ENCODE results near the gene SHF. TPM values are rescaled to one million over a fixed set of nuclear protein-coding genes. Genes with fewer than 3 reads are reported as not detected.

Gene SHF
- total and polyA plus RNA-seq, 2 of the 8 experiments (the other 6 are each of a cell fraction or from before 2014, with no cell fraction given): 13.1 to 26.7 TPM

DNA sequence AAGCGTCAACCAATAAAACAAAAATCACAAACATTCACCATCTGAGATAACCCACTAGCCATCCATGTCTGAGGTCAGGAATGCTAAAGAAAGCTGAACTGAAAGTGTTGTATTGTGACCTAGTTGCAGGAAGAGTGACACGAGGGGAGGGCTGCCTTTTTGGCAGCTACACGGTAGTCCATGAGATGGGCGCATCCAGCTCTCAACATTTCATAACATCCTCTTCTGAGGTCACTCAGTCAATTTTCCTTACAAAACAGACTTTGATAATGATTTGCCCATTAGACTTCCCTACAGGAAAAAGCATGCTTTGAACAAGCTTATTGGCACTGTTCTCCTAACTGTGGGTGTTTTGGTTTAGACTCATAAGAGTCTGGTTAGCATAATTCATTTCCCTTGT lies 15.4 kb upstream of the SHF start:
- Histone ChIP-seq H3K23ac (ENCODE audit: insufficient read length) (no peak overlapping the region), H2BK120ac (replicated peaks; ENCODE audit: low read depth, low read length) (no peak overlapping the region), H3K27me3 (replicated peaks in 1 of 4; ENCODE audit: control insufficient read depth in 3 of 4, extremely low read depth in 1 of 4, insufficient read depth in 3 of 4, low read length in 3 of 4) (no peaks in the 10 kb centered on the region), H3K18ac (ENCODE audit: extremely low read depth, low read length) (no peak overlapping the region), H3K9me3 (ENCODE audit: insufficient read depth in 2 of 2, low read depth in 1 of 2, low read length in 1 of 2) (no peaks in the 10 kb centered on the region), H3K79me2 (ENCODE audit: control insufficient read depth in 1 of 2, insufficient read depth in 2 of 2, low read length in 2 of 2) (no peaks in the 10 kb centered on the region), H2BK12ac (ENCODE audit: low read depth, low read length) (no peak overlapping the region), H4K91ac (replicated peaks; ENCODE audit: insufficient read length, low read length) (no peak overlapping the region), H4K20me1 (replicated peaks in 1 of 2; ENCODE audit: control insufficient read depth in 1 of 2, insufficient read depth in 2 of 2, low read length in 2 of 2) (no peaks in the 10 kb centered on the region), H3K4me1 (replicated peaks in 1 of 4; ENCODE audit: control insufficient read depth in 3 of 4, insufficient read depth in 4 of 4, low read length in 3 of 4) (no peaks in the 10 kb centered on the region), H2BK5ac (ENCODE audit: low read depth, low read length) (no peak overlapping the region), H3K23me2 (ENCODE audit: low read depth, low read length) (peaks cover 14% of the 10 kb centered on the region), H4K5ac (ENCODE audit: insufficient read length, low read depth, low read length) (no peak overlapping the region), H3K4ac (replicated peaks; ENCODE audit: insufficient read length, low read depth, low read length) (no peak overlapping the region), H2AK5ac (ENCODE audit: low read depth, low read length) (no peak overlapping the region), H2AFZ (ENCODE audit: low read length) (no peak overlapping the region), H3K4me3 (ENCODE audit: extremely low read depth in 1 of 4, insufficient read depth in 2 of 4, low read depth in 3 of 4, low read length in 4 of 4) (no peak overlapping the region), H3K14ac (ENCODE audit: insufficient read length) (no peak overlapping the region), H3K4me2 (ENCODE audit: insufficient read depth in 1 of 2, low read depth in 2 of 2, low read length in 2 of 2) (no peak overlapping the region), H3K9ac (replicated peaks in 1 of 4; ENCODE audit: extremely low read depth in 1 of 4, low read depth in 3 of 4, low read length in 3 of 4) (no peak overlapping the region), H4K8ac (ENCODE audit: extremely low read depth, insufficient read depth, low read length) (no peak overlapping the region), H3K27ac (ENCODE audit: low read depth, low read length) (no peak overlapping the region), H3K36me3 (ENCODE audit: control insufficient read depth in 2 of 4, insufficient read depth in 4 of 4, low read length in 3 of 4) (no peaks in the 10 kb centered on the region), H2BK15ac (ENCODE audit: low read length) (no peak overlapping the region), H3K79me1 (ENCODE audit: low read depth, low read length) (no peaks in the 10 kb centered on the region), H2BK20ac (ENCODE audit: low read length) (no peak overlapping the region), H3K56ac (replicated peaks; ENCODE audit: insufficient read length, low read depth, low read length) (no peak overlapping the region)
- no peak for DNase-seq (ENCODE audit: low read depth in 1 of 2, low spot score in 2 of 2)
- 87% methylated on average over 4 of the region's 4 CpGs; no CpG with 5 or more reads in 1 of the 2 experiments for WGBS, 2 experiments (ENCODE audit: extremely low coverage in 1 of 2, insufficient coverage in 1 of 2, insufficient read length in 1 of 2, insufficient replicate concordance in 2 of 2, low coverage in 1 of 2, low lambda C conversion rate in 2 of 2, missing lambda C conversion rate in 1 of 2)
- CTCF ChIA-PET (ENCODE audit: partially characterized antibody): interaction anchor here (0.7 to 39.2 kb wide), 14 partner anchors 15 to 411 kb away, joined by 3 to 1117 read pairs (median 6); partner anchors contain the start of genes DUOX1, DUOXA1, SHF and SLC28A2
- POLR2A ChIA-PET (ENCODE audit: partially characterized antibody): interaction anchor here (0.5 to 1.5 kb wide), 4 partner anchors 36 to 508 kb away, joined by 3 to 4 read pairs (median 4); a partner anchor contains a TSS
- FAIRE-seq: no peak
- TF ChIP-seq CREB1 (IDR thresholded peaks at IDR 0.05) (no peak), GTF2F1 (IDR thresholded peaks at IDR 0.05; ENCODE audit: borderline replicate concordance, low read depth, low read length) (no peak), NANOG (IDR thresholded peaks at IDR 0.05; ENCODE audit: insufficient read depth, low read depth, low read length, poor library complexity, severe bottlenecking) (no peak), BCL11A (IDR thresholded peaks at IDR 0.05; ENCODE audit: low read depth in 2 of 2, low read length in 2 of 2) (no peak), BRCA1 (IDR thresholded peaks at IDR 0.05; ENCODE audit: low read depth, low read length) (no peak), SP2 (IDR thresholded peaks at IDR 0.05; ENCODE audit: low read length) (no peak), SAP30 (IDR thresholded peaks at IDR 0.05; ENCODE audit: insufficient read depth, insufficient replicate concordance, low read length) (no peak), TBP (IDR thresholded peaks at IDR 0.05; ENCODE audit: low read depth, low read length) (no peak), CHD1 (IDR thresholded peaks at IDR 0.05; ENCODE audit: low read depth, low read length) (no peak), NRF1 (IDR thresholded peaks at IDR 0.05; ENCODE audit: low read depth, low read length) (no peak), CBX8 (IDR thresholded peaks at IDR 0.05; ENCODE audit: borderline replicate concordance, low read depth, low read length) (no peak)
- TF ChIP-seq, protein P1, sequence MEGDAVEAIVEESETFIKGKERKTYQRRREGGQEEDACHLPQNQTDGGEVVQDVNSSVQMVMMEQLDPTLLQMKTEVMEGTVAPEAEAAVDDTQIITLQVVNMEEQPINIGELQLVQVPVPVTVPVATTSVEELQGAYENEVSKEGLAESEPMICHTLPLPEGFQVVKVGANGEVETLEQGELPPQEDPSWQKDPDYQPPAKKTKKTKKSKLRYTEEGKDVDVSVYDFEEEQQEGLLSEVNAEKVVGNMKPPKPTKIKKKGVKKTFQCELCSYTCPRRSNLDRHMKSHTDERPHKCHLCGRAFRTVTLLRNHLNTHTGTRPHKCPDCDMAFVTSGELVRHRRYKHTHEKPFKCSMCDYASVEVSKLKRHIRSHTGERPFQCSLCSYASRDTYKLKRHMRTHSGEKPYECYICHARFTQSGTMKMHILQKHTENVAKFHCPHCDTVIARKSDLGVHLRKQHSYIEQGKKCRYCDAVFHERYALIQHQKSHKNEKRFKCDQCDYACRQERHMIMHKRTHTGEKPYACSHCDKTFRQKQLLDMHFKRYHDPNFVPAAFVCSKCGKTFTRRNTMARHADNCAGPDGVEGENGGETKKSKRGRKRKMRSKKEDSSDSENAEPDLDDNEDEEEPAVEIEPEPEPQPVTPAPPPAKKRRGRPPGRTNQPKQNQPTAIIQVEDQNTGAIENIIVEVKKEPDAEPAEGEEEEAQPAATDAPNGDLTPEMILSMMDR (IDR thresholded peaks at IDR 0.05; ENCODE audit: control extremely low read depth in 1 of 3, insufficient read depth in 1 of 3, low read depth in 1 of 3, low read length in 3 of 3): no peak
